Occipital lobe (tissue), 2 donors: ENCODE data around the gene CNTROB. TPM values are rescaled to one million over a fixed set of nuclear protein-coding genes. Genes with fewer than 3 reads are reported as not detected.
"Not testable (repeated sequence)": the region's sequence is repeated elsewhere in the genome, so short reads cannot be mapped to it uniquely, and the experiment has no call there.

Experiments
- DNase-seq: peaks from one replicate; lab custom pipeline; 2025; lab: John Stamatoyannopoulos, UW
- total RNA-seq: library from RNA; depleted of rRNA; stranded (reverse); fragments of >200 nt; gene quantifications from one replicate; pipeline ENCODE4 v1.2.3, GENCODE V29; 2014

CNTROB gene
- total RNA-seq, 1 donor from 2014 or later, result 23.4 TPM

DNA sequence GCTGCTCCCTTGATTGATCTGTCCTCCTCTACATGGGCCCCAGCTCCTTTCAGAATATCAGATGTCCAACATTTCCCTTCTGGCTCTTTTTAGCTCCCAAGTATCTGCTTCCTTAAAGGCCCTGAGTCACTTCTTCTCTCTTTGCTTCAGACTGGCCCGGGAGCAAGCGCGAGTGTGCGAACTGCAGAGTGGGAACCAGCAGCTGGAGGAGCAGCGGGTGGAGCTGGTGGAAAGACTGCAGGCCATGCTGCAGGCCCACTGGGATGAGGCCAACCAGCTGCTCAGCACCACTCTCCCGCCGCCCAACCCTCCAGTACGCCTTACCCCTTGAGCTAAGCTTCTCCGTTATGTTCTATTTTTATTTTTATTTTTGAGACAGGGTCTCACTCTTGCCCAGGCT lies 12.3 kb downstream of the CNTROB start:
- no peak for DNase-seq

- DNase-seq, result no peak
These were observed 13.6 kb downstream of the CNTROB start for GRCh38 chr17:7945651-7946050.

GRCh38 chr17:7946441-7946840 lies 14.4 kb downstream of the CNTROB start:
- no peak for DNase-seq

DNA sequence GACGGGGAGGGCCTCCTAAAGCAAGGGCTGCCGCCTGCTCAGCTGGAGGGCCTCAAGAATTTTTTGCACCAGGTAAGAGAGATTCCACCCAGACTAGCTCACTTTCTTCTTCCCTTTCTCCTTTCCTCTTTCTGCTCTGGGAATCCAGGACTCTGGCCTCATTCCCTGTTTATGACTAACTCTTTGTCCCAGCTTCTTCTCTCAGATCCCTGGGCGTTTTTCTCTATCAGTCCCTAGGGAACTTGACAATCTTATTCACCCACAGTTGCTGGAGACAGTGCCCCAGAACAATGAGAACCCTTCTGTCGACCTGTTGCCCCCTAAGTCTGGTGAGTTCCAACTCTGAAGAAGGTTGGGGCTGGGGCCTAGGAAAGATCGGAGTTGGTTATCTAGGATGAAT lies 15.6 kb downstream of the CNTROB start:
- no peak for DNase-seq

- DNase-seq, result no peak
These were observed 18.6 kb downstream of the CNTROB start for GRCh38 chr17:7950578-7950977.

- no peak for DNase-seq
These were observed 19.3 kb downstream of the CNTROB start for GRCh38 chr17:7951143-7951792.

GRCh38 chr17:7953266-7953665 lies 21.3 kb downstream of the CNTROB start:
- DNase-seq, result not testable (repeated sequence)

- no peak for DNase-seq
These were observed 23.6 kb downstream of the CNTROB start for GRCh38 chr17:7955414-7956227.

DNA sequence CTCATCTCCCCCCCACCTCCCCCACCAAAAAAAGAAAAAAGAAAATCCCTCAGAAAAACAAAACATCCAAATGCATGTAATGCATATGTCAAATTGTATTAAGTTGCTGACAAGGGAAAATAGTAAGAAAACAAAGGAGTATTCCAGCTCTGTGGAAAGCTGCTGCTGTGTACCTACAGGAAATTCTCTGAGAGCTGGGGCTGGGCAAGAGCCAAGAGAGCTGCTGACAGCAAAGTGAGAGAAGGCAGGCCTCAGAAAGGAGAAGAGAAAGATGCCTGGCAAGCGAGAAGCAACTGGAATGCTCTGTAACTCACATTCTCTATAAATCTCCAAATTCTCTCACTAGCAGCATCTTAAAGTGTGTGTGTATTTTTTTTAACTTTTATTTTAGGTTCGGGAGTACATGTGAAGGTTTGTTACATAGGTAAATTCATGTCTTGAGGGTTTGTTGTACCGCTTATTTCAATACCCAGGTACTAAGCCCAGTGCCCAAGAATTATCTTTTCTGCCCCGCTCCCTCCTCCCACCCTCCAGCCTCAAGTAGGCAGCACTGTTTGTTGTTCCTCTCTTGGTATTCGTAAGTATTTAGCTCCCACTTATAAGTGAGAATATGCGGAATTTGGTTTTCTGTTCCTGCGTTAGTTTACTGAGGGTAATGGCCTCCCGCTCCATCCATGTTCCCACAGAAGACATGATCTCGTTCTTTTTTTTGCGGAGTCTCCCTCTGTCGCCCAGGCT lies 24.4 kb downstream of the CNTROB start:
- no peak for DNase-seq

- DNase-seq, result no peak
These were observed 27.7 kb downstream of the CNTROB start for GRCh38 chr17:7959503-7960253.

- DNase-seq, result no peak
These were observed 29.4 kb downstream of the CNTROB start for GRCh38 chr17:7961421-7961820.

GRCh38 chr17:7967751-7968150 lies 35.7 kb downstream of the CNTROB start:
- no peak for DNase-seq

DNA sequence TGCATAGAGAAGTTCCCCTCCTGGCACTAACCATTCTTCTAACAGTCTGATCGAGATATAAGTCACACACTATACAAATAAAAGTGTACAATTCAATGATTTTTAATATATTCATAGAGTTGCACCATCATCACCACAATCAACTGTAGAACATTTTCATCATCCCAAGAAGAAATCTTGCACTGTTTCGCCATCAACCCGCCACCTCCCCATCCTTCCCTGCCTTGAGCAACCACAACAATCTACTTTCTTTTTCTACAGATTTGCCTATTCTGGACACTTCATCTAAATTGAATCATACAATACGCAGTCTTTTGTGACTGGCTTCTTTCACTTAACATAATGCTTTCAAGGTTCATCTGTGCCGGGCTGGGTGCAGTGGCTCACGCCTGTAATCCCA lies 37.4 kb downstream of the CNTROB start:
- no peak for DNase-seq

DNA sequence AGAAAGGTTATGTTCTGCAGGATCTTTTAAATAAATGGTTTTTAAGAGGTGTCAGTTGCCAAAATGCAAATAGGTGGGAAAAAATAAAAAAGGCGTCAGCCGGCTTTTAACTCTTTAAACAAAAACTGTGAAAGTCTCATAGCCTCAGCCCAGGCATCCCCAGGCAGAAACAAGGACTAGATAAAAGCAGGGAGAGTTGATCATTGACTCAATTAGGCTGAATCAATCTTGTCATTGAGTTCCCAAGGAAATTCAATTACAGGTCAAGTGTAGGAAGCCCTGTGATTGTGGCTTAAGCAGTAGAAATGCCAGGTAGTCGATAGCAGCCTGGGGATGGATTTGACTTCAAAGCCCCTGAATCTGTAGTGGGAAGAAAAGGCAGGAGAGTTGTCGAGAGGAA lies 39.6 kb downstream of the CNTROB start:
- DNase-seq, result no peak

DNA sequence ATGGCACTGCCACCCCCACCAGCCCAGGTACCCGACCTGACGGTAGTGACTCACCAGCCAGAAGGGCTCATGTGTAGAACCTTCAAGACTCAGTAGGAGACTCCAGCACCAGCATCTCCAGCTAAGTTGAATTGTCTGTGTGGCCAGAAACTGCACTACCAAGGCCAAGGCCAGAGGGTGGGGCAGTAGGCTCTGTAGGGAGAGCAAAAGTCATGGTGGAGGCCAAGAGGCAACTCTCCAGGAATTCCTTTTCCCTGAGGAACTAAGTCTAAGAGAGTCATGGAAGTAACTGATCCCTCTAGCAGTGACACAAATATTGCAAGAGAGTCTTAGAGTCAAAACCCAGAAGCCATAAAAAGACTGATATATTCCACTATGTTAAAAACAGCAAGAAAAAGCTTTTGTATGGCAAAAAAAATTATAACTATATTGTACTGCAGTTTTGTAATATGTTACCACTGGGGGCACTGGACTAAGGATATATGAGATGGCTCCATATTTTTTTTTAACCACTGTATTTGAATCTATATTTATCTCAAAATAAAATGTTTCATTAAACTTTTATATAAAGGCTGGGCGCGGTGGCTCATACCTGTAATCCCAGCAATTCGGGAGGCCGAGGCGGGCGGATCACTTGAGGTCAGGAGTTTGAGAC lies 40.3 kb downstream of the CNTROB start:
- no peak for DNase-seq

DNA sequence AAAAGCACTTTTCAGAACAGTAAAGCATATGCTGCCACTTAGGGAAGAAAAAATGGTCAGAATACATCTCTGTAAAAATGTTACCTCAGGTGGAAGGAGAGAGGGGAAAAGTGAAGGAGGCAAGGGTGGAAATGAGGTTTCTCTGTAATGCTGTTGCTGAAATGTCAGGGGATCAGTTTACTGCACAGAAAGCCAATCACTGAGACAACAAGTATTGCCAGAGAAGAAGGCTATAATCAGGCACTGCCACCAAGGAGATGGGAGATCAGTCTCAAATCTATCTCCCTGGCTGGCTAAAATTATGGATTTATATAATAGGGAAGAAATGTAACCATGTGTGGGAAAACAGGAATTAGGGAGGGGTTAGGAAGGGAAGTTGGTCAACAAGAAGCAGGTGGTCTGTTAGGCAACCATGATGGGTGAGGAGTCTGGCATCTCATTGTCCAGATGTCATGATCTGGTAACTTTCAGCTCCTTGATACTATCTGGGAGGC lies 42.7 kb downstream of the CNTROB start:
- DNase-seq, result no peak

DNA sequence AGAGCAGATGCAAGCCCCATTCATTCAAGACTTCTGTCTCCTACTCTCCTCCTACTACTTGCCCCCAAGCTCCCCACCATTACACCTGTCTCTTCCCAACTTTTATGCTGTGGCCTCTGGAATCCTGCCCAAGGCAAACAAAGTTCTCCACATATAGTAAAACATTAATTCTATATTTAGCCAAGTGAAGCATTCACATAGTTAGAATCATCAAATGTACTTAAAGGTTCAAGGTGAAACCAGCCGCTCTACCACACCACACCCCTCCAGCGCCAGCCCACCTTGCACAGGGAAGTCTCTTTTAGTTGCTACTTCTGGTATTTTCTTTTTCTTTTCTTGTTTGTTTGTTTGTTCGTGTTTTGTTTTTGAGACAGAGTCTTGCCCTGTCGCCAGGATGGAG lies 45.0 kb downstream of the CNTROB start:
- no peak for DNase-seq

DNA sequence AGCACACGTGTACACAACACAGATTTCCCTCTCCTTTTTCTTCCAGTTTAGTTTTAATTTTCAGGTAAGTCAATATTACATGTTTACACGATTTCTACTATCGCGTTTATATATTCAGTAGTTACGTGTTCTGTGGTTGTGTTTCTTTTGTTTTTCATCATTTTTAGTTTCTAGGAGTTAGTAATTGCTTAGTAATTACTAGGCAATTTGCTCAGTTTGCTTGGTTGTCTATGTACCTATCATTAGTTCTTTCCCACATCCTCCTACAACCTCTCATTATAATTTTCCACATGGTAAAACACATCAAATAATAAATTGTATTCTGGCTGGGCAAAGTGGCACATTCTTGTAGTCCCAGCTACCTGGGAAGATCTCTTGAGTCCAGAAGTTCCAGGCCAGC lies 45.8 kb downstream of the CNTROB start:
- DNase-seq, result no peak

GRCh38 chr17:7982173-7982572 lies 50.2 kb downstream of the CNTROB start:
- no peak for DNase-seq

GRCh38 chr17:7982666-7983065 lies 50.7 kb downstream of the CNTROB start:
- no peak for DNase-seq

GRCh38 chr17:7984904-7985303 lies 52.9 kb downstream of the CNTROB start:
- DNase-seq, result no peak
